ENCODE measurements around the gene HCRTR1.

GRCh38 chr1:31645274-31645568 lies 27.7 kb downstream of the HCRTR1 start:
- no peak for TF ChIP-seq POLR2A (IDR thresholded peaks at IDR 0.05)
- TF ChIP-seq CTCF (IDR thresholded peaks at IDR 0.05) = no peak
- peak in 2 of 3 donors; percentile 18 to 36 for TF ChIP-seq POLR2AphosphoS5 (IDR thresholded peaks at IDR 0.05)
- no peak for TF ChIP-seq EP300 (IDR thresholded peaks at IDR 0.05)
